A673 (cell line): ENCODE measurements around the gene ZFP92.

ENCODE experiments used
- EZH2 ChIP-seq: fragments of 200-600 bp; sonication (generic); IDR thresholded peaks from 2 replicates; pipeline ENCODE4 v1.6.1; 2017; ENCODE audit warnings: borderline replicate concordance, low read depth, mild to moderate bottlenecking, mixed read lengths, antibody characterized with exemption, low read length; ENCODE audit not compliant: poor library complexity, severe bottlenecking
- TF ChIP-seq, protein P1 (sequence below): fragments of 300-800, 200-600 bp; sonication (generic); conservative IDR thresholded peaks from 2 replicates; pipeline ENCODE4 v1.5.1; 2017; ENCODE audit warnings: low read depth, mild to moderate bottlenecking, antibody characterized with exemption, low read length, moderate library complexity, mixed read lengths

- TF ChIP-seq, protein P1, sequence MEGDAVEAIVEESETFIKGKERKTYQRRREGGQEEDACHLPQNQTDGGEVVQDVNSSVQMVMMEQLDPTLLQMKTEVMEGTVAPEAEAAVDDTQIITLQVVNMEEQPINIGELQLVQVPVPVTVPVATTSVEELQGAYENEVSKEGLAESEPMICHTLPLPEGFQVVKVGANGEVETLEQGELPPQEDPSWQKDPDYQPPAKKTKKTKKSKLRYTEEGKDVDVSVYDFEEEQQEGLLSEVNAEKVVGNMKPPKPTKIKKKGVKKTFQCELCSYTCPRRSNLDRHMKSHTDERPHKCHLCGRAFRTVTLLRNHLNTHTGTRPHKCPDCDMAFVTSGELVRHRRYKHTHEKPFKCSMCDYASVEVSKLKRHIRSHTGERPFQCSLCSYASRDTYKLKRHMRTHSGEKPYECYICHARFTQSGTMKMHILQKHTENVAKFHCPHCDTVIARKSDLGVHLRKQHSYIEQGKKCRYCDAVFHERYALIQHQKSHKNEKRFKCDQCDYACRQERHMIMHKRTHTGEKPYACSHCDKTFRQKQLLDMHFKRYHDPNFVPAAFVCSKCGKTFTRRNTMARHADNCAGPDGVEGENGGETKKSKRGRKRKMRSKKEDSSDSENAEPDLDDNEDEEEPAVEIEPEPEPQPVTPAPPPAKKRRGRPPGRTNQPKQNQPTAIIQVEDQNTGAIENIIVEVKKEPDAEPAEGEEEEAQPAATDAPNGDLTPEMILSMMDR, result no peak
- TF ChIP-seq EZH2, result no peak
Measured at GRCh38 chrX:153421856-153422255, 10.6 kb downstream of the ZFP92 start.
